ENCODE data around the gene FGF21. TPM values are rescaled to one million over a fixed set of nuclear protein-coding genes. Genes with fewer than 3 reads are reported as not detected.

FGF21 gene
- total RNA-seq, 3 donors from 2014 or later = not detected

DNA sequence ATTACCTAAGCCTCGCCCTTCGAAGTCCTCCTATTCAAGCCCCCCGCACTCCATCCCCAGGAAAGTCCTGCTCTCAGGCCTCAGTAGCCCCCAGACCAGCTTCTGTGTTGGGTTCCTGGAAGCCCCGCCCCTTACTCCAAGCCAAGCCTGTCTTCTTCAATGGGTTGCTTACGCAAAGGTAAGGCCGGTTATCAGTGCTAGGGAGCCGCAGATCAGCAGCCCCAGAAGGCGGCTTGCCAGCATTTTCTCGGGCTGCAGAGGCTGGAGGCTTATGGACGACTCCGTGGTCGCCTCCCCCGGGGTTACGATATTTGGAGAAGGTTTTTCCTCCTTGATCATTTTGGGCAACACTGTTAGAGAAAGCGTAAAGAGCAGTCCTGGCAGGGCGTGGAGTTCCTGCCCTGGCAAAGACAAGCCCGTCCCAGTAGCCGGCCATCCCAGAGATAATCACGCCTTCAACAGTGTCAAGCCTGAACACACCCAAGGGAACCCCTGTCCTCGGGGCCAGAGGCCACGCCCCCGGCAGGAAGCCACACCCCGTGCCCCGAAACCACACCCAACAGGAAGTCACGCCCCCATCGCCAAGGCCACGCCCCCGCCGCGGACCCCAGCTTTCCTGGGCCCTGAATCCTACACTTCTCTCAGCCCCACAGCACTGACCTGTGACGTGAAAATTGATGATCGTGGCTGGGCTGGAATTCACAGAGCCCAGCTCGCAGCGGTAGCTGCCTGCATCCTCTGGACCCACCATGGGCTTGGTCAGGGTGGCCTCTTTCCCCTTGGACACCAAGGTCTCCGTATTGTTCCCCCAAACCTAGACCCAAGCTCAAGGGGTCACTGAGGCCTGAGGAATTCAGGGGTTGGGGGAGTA lies 14.0 kb upstream of the FGF21 start:
- no peaks in the 10 kb centered on the region for H3K9me3 ChIP-seq
- peak; percentile 52 for ATAC-seq
- DNase-seq = peak; percentile 58 to 72 (median 72)
- no peak overlapping the region for H3K4me3 ChIP-seq
- intact Hi-C loops (cut with DNase I, micrococcal nuclease) = no loop called here
- H3K4me1 ChIP-seq (ENCODE audit: low read depth) = peaks cover 11% of the 10 kb centered on the region
- TF ChIP-seq CTCF (IDR thresholded peaks at IDR 0.05) = no peak
- H3K36me3 ChIP-seq (ENCODE audit: low read depth) = no peaks in the 10 kb centered on the region

GRCh38 chr19:48742096-48742495 lies 13.2 kb upstream of the FGF21 start:
- Histone ChIP-seq H3K9me3 (no peaks in the 10 kb centered on the region), H3K36me3 (ENCODE audit: low read depth) (no peaks in the 10 kb centered on the region), H3K4me1 (ENCODE audit: low read depth) (peaks cover 11% of the 10 kb centered on the region), H3K4me3 (no peak overlapping the region)
- ATAC-seq (no peak), DNase-seq (no peak)
- TF ChIP-seq CTCF (IDR thresholded peaks at IDR 0.05) = no peak
- intact Hi-C loops (cut with DNase I, micrococcal nuclease) = no loop called here

- peak in 1 of 3 donors; percentile 67 for DNase-seq
- intact Hi-C loops (cut with DNase I, micrococcal nuclease) = no loop called here
Observed at GRCh38 chr19:48745208-48745995, 9.9 kb upstream of the FGF21 start.

GRCh38 chr19:48746110-48746509 lies 9.2 kb upstream of the FGF21 start:
- peaks cover 3% of the 10 kb centered on the region for H3K4me1 ChIP-seq (ENCODE audit: low read depth)
- intact Hi-C loops (cut with DNase I, micrococcal nuclease) = no loop called here
- ATAC-seq = no peak
- no peak for TF ChIP-seq CTCF (IDR thresholded peaks at IDR 0.05)
- no peaks in the 10 kb centered on the region for H3K36me3 ChIP-seq (ENCODE audit: low read depth)
- DNase-seq = no peak
- no peaks in the 10 kb centered on the region for H3K9me3 ChIP-seq
- H3K4me3 ChIP-seq = no peak overlapping the region

More at GRCh38 chr19:48745208-48745995, 9.9 kb upstream of the FGF21 start:
- H3K4me3 ChIP-seq = no peak overlapping the region
- TF ChIP-seq CTCF (IDR thresholded peaks at IDR 0.05) = no peak
- peaks cover 6% of the 10 kb centered on the region for H3K4me1 ChIP-seq (ENCODE audit: low read depth)
- no peaks in the 10 kb centered on the region for H3K9me3 ChIP-seq
- peak; percentile 73 for ATAC-seq
- no peaks in the 10 kb centered on the region for H3K36me3 ChIP-seq (ENCODE audit: low read depth)

DNA sequence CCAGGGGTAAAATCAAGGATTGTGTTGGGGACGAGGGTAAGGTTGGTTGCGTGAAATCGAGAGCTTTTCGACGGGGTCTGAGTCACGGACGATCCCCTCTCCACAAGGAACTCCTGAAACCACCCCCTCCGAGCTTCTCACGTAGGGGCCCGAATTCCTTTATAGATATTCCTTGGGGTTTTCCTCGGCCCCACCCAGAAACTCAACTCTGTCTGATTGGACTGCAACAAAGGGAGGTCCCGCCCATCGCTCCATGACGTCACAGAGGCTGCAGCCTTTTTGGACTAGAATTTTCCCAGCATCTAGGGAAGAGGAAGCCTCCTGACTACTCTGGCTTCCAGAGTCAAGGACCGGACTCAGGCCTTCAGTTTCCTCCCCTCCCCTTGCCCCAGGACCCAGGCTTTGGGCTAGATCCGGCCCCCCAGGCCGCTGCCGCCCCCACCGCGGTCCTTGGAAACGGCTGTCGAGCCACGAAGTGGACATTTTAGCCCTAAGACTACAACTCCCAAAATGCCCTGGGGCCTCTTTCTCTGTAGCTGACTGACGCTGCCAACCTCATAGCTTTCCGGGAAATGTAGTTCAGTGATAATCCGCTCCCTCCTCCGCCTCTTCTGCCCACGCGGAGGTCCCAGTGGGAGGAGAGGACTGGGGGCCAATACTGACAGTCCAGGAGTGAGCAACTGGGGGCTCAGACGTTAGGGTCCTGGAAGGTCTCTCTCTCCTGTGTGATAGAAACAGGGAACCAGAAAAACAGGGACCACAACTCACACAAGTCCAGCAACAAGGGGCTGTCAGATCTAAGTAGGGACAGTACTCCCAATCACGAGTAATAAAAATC lies 8.4 kb upstream of the FGF21 start, which contains the start of gene IZUMO1:
IZUMO1 (minus strand) TSS at position 172 of the 838 bp plus-strand sequence. CDS start 1,050 bp downstream, outside the sequence.
- intact Hi-C loops (cut with DNase I, micrococcal nuclease) = no loop called here

More for the DNA sequence above, 8.4 kb upstream of the FGF21 start, which contains the start of gene IZUMO1:
- H3K4me1 ChIP-seq (ENCODE audit: low read depth) = no peaks in the 10 kb centered on the region
- TF ChIP-seq CTCF (IDR thresholded peaks at IDR 0.05) = no peak
- peak in 2 of 3 donors; percentile 50 to 72 for DNase-seq
- no peaks in the 10 kb centered on the region for H3K9me3 ChIP-seq
- no peak within 1 kb of the TSS for H3K4me3 ChIP-seq
- no peaks in the 10 kb centered on the region for H3K36me3 ChIP-seq (ENCODE audit: low read depth)
- ATAC-seq = peak; percentile 68

Measured in mucosa of descending colon (tissue), 3 donors.